PC-3 (cell line): ENCODE data around the gene MDK.

Experiments
- CTCF ChIP-seq: fragments of 300-600 bp; sonication (generic); conservative IDR thresholded peaks from 2 replicates; pipeline ENCODE4 v1.5.1; 2017; ENCODE audit warnings: antibody characterized with exemption, low read depth, mild to moderate bottlenecking, low read length
- EZH2 ChIP-seq: fragments of 300-600 bp; sonication (generic); IDR thresholded peaks from one replicate; pipeline ENCODE4 v1.6.1; 2017; ENCODE audit warnings: antibody characterized with exemption, mild to moderate bottlenecking, low read length; ENCODE audit not compliant: unreplicated experiment

GRCh38 chr11:46429717-46430116 lies 48.2 kb downstream of the MDK start:
- TF ChIP-seq EZH2, result no peak
- no peak for TF ChIP-seq CTCF
